H1 (cell line): ENCODE measurements around the gene GGT7.

Source experiments
- CEBPB ChIP-seq: IDR thresholded peaks from 2 replicates; pipeline ENCODE4 v1.6.1; 2012; ENCODE audit warnings: low read depth, low read length
- CHD1 ChIP-seq: IDR thresholded peaks from 2 replicates; pipeline ENCODE4 v1.6.1; 2012; ENCODE audit warnings: low read depth, low read length, improper control_type of control experiment
- CTCF ChIP-seq, 3 experiments: IDR thresholded peaks; 1 replicate in 2 of 3; 2 replicates in 1 of 3; pipeline versions ENCODE4 v1.5.1 to v1.6.1; 2011; ENCODE audit warnings: low read length in 3 of 3, mild to moderate bottlenecking in 3 of 3, inconsistent platforms in 2 of 3, low read depth in 1 of 3, moderate library complexity in 1 of 3; ENCODE audit not compliant: insufficient read depth in 1 of 3; ENCODE audit errors: control extremely low read depth in 1 of 3
- EZH2 ChIP-seq: fragments of 200-600 bp; sonication (generic); IDR thresholded peaks from 2 replicates; pipeline ENCODE4 v1.7.1; 2012; ENCODE audit warnings: low read depth, mild to moderate bottlenecking, moderate library complexity, low read length, inconsistent platforms; ENCODE audit not compliant: severe bottlenecking
- GABPA ChIP-seq: IDR thresholded peaks from 2 replicates; pipeline ENCODE4 v1.6.1; 2011; ENCODE audit warnings: mild to moderate bottlenecking, low read length, moderate library complexity, borderline replicate concordance; ENCODE audit not compliant: insufficient read depth
- KDM4A ChIP-seq: IDR thresholded peaks from one replicate; pipeline ENCODE4 v1.7.1; 2012; ENCODE audit warnings: low read depth, mild to moderate bottlenecking, moderate library complexity, low read length, inconsistent platforms; ENCODE audit not compliant: severe bottlenecking
- POLR2A ChIP-seq, 2 experiments: IDR thresholded peaks; 1 replicate in 1 of 2; 2 replicates in 1 of 2; pipeline ENCODE4 v1.6.1; 2011; ENCODE audit warnings: low read depth in 2 of 2, low read length in 2 of 2, mild to moderate bottlenecking in 2 of 2; ENCODE audit errors: control extremely low read depth in 1 of 2
- POLR2AphosphoS5 ChIP-seq: IDR thresholded peaks from 2 replicates; pipeline ENCODE4 v1.6.1; 2011; ENCODE audit warnings: low read depth, low read length
- RBBP5 ChIP-seq: IDR thresholded peaks from 2 replicates; pipeline ENCODE4 v1.7.1; 2012; ENCODE audit warnings: low read depth, mild to moderate bottlenecking, inconsistent platforms, low read length, moderate library complexity, borderline replicate concordance
- TBP ChIP-seq: IDR thresholded peaks from 2 replicates; pipeline ENCODE4 v1.6.1; 2011; ENCODE audit warnings: low read depth, low read length, improper control_type of control experiment
- YY1 ChIP-seq: IDR thresholded peaks from 2 replicates; pipeline ENCODE4 v1.6.1; 2011; ENCODE audit warnings: low read depth, mild to moderate bottlenecking, low read length

GRCh38 chr20:34871966-34872621, 562 bp downstream of the GGT7 start:
- no peak for TF ChIP-seq GABPA
- TF ChIP-seq RBBP5, result no peak
- no peak for TF ChIP-seq POLR2AphosphoS5
- TF ChIP-seq YY1, result no peak
- no peak for TF ChIP-seq CTCF (IDR thresholded peaks at IDR 0.05; ENCODE audit: control extremely low read depth in 1 of 3, insufficient read depth in 1 of 3, low read depth in 1 of 3, low read length in 3 of 3)
- TF ChIP-seq TBP, result no peak
- no peak for TF ChIP-seq CHD1
- no peak for TF ChIP-seq CEBPB
- TF ChIP-seq POLR2A (IDR thresholded peaks at IDR 0.05; ENCODE audit: control extremely low read depth in 1 of 2, low read depth in 2 of 2, low read length in 2 of 2), result no peak
- TF ChIP-seq EZH2, result no peak
- TF ChIP-seq KDM4A, result no peak
